Liver (tissue), 9 donors: ENCODE measurements around the gene FAM107A. TPM values are rescaled to one million over a fixed set of nuclear protein-coding genes. Genes with fewer than 3 reads are reported as not detected.
A peak's percentile ranks its signal among the peaks of the same experiment; 100 is the strongest.

ENCODE experiments used
- DNase-seq: peaks from one replicate; pipeline ENCODE4 v3.0.0-alpha.2; 2017; ENCODE audit warnings: low spot score
- H3K27ac ChIP-seq, 2 donors: one replicate each; pipeline ENCODE4 v1.7.0; 2013; ENCODE audit warnings: inconsistent platforms in 2 of 2, low read length in 2 of 2, control low read depth in 1 of 2, low read depth in 1 of 2, mild to moderate bottlenecking in 1 of 2
- H3K27me3 ChIP-seq, 4 donors: one replicate each; pipeline versions ENCODE4 v1.6.1 to v1.7.0; 2013; ENCODE audit warnings: low read length in 3 of 4, inconsistent platforms in 1 of 4, mild to moderate bottlenecking in 1 of 4, moderate library complexity in 1 of 4; ENCODE audit not compliant: control insufficient read depth in 4 of 4, insufficient read depth in 4 of 4
- H3K36me3 ChIP-seq, 4 donors: one replicate each; pipeline versions ENCODE4 v1.6.1 to v1.7.0; 2013; ENCODE audit warnings: low read length in 3 of 4, mild to moderate bottlenecking in 3 of 4, low read depth in 1 of 4, moderate library complexity in 1 of 4; ENCODE audit not compliant: control insufficient read depth in 4 of 4, insufficient read depth in 3 of 4
- H3K4me1 ChIP-seq, 4 donors: one replicate each; pipeline versions ENCODE4 v1.6.1 to v1.7.0; 2013; ENCODE audit warnings: low read length in 3 of 4, mild to moderate bottlenecking in 3 of 4, moderate library complexity in 1 of 4; ENCODE audit not compliant: control insufficient read depth in 4 of 4, insufficient read depth in 4 of 4
- H3K4me3 ChIP-seq, 3 donors: one replicate each; pipeline versions ENCODE4 v1.6.1 to v1.7.0; 2013; ENCODE audit warnings: low read length in 3 of 3, control low read depth in 1 of 3, low read depth in 1 of 3, mild to moderate bottlenecking in 1 of 3
- H3K9ac ChIP-seq, 2 donors: one replicate each; pipeline ENCODE4 v1.7.0; 2013; ENCODE audit warnings: low read length in 2 of 2, mild to moderate bottlenecking in 2 of 2, moderate library complexity in 2 of 2, control low read depth in 1 of 2, low read depth in 1 of 2
- H3K9me3 ChIP-seq, 4 donors: one replicate each; pipeline versions ENCODE4 v1.6.1 to v1.7.0; 2013; ENCODE audit warnings: low read length in 3 of 4; ENCODE audit not compliant: control insufficient read depth in 4 of 4
- EGR1 ChIP-seq, 2 donors: IDR thresholded peaks; 2 replicates each; pipeline ENCODE4 v1.6.1; 2016 to 2018; ENCODE audit warnings: antibody characterized with exemption in 2 of 2, low read depth in 2 of 2
- FOXA1 ChIP-seq: IDR thresholded peaks from 2 replicates; pipeline ENCODE4 v1.6.1; 2016; ENCODE audit warnings: antibody characterized with exemption
- FOXA2 ChIP-seq: IDR thresholded peaks from 2 replicates; pipeline ENCODE4 v1.6.1; 2016; ENCODE audit warnings: antibody characterized with exemption
- HNF4A ChIP-seq, 2 donors: conservative IDR thresholded peaks; 2 replicates each; pipeline ENCODE4 v1.6.1; 2016; ENCODE audit warnings: antibody characterized with exemption in 2 of 2, mild to moderate bottlenecking in 2 of 2
- HNF4G ChIP-seq: IDR thresholded peaks from 2 replicates; pipeline ENCODE4 v1.6.1; 2016; ENCODE audit warnings: antibody characterized with exemption
- RAD21 ChIP-seq, 2 donors: IDR thresholded peaks; 2 replicates each; pipeline ENCODE4 v1.6.1; 2016; ENCODE audit warnings: antibody characterized with exemption in 2 of 2, mild to moderate bottlenecking in 2 of 2
- RXRA ChIP-seq, 2 donors: IDR thresholded peaks; 2 replicates each; pipeline ENCODE4 v1.6.1; 2017 to 2018; ENCODE audit warnings: antibody characterized with exemption in 2 of 2, mild to moderate bottlenecking in 1 of 2
- SP1 ChIP-seq: IDR thresholded peaks from 2 replicates; pipeline ENCODE4 v1.6.1; 2018; ENCODE audit warnings: antibody characterized with exemption, mild to moderate bottlenecking
- YY1 ChIP-seq: IDR thresholded peaks from 2 replicates; pipeline ENCODE4 v1.6.1; 2016; ENCODE audit warnings: antibody characterized with exemption, mild to moderate bottlenecking
- WGBS: extraction: QIAGEN DNeasy Blood & Tissue Kit; methylation state at CpG from one replicate; pipeline ENCODE4 v1.1.7; 2013; 5-methylcytosine and 5-hydroxymethylcytosine counted together
- polyA plus RNA-seq, 2 donors: library from polyadenylated mRNA; stranded (reverse) in 1 of 2; unstranded in 1 of 2; fragments of 200-250 nt in 1 of 2; fragments of >200 nt in 1 of 2; fragmentation: Nextera tagmentation in 1 of 2; extraction: Ambion mirVana in 1 of 2; gene quantifications; one replicate each; pipeline versions ENCODE4 v1.2.1 to v1.2.3, GENCODE V29; 2013 to 2015
- total RNA-seq, 2 donors: library from RNA; depleted of rRNA; stranded (reverse); fragments of >200 nt; gene quantifications; one replicate each; pipeline ENCODE4 v1.2.3, GENCODE V29; 2014
- TF ChIP-seq, protein P1 (sequence below): IDR thresholded peaks from 2 replicates; pipeline ENCODE4 v1.6.1; 2016; ENCODE audit warnings: antibody characterized with exemption
- TF ChIP-seq, protein P2 (sequence below): IDR thresholded peaks from 2 replicates; pipeline ENCODE4 v1.6.1; 2016; ENCODE audit warnings: antibody characterized with exemption
- TF ChIP-seq, protein P3 (sequence below): IDR thresholded peaks from 2 replicates; pipeline ENCODE4 v1.6.1; 2016; ENCODE audit warnings: antibody characterized with exemption, mild to moderate bottlenecking
- donor health status: healthy.
- donor health status: healthy.
- donor health status: healthy.
- donor health status: healthy.
- donor health status: healthy.

Gene FAM107A
- total and polyA plus RNA-seq, 4 donors = 0.05 to 4.7 (median 1.4) TPM

DNA sequence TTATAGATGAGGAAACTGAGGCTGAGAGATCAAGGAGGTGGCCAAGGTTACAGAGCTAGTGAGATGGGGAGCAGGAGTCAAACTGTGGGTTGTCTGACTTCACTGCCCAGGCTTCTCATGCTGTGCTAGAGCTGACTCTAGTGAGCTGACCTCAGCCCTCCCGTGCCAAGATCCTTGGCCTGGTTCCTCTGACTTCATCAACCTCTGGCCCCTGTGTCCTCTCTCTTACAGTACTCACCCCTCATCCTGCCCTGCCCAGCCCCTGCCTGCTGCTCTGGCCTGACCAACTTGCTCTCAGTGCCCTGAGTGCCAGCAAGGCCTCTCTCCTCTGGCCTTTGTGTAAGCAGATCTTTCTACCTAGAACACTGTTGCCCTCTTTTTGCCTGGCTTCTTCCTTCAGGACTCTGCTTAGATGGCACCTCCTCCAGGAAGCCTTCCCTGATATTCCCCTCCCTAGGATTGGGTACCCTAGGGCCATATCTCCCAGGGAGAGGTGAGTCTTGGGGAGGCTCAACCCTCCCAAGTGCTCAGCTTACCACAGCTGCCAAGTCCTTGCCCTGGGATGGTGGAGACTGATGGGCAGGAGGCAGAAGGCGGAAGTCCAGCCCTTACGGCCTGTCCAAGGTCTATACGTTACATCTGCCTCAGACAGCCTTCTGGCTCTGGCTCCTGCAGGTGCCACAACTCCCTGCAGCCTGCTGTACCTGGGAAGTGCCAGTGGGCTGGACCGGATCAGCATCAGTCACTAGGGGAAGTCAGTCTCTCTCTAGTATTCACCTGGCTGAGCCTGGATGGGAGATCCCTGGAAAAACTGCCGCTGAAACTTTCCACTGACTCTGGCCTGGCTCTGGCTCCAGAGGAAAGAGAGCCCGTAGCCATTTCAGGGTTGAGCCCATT is 36.3 kb upstream of the FAM107A start:
- Histone ChIP-seq H3K9me3 (no peaks in the 10 kb centered on the region), H3K27ac (no peak overlapping the region), H3K4me3 (no peak overlapping the region), H3K27me3 (no peaks in the 10 kb centered on the region), H3K36me3 (no peaks in the 10 kb centered on the region), H3K9ac (no peak overlapping the region), H3K4me1 (peaks cover 0 to 7% (median 0%) of the 10 kb centered on the region in 4 donors)
- no peak for DNase-seq
- 74% methylated on average over 7 of the region's 7 CpGs for WGBS
- TF ChIP-seq RXRA (IDR thresholded peaks at IDR 0.05) (peak in 1 of 2 donors; percentile 9), HNF4A (conservative IDR thresholded peaks at IDR 0.05) (peak in 1 of 2 donors; percentile 64), FOXA1 (no peak), EGR1 (IDR thresholded peaks at IDR 0.05; ENCODE audit: low read depth in 2 of 2) (no peak)

DNA sequence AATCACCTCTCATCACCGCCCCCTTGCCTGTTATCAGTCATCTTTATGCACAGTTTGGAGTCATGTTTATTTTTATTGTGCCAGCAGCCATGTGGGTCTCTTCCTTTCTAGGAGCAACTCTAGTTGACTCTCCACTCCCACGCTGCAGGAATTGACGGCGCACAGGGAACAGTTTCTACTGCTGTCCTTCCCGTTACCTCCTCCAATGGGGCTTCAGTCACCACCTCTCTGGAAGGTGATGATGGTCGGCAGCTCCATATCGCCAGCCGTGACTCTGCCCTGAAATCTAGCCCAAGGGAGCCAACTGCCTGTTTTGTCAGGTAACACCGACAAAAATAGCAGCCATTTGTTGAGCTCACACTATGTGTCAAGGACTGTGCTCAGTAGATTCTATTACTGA is 35.6 kb upstream of the FAM107A start:
- Histone ChIP-seq H3K36me3 (no peaks in the 10 kb centered on the region), H3K27me3 (no peaks in the 10 kb centered on the region), H3K4me1 (peaks cover 0 to 7% (median 0%) of the 10 kb centered on the region in 4 donors), H3K9me3 (no peaks in the 10 kb centered on the region), H3K27ac (no peak overlapping the region), H3K9ac (no peak overlapping the region), H3K4me3 (no peak overlapping the region)
- 93% methylated on average over 9 of the region's 9 CpGs for WGBS
- DNase-seq = no peak
- no peak for TF ChIP-seq RAD21 (IDR thresholded peaks at IDR 0.05)
- TF ChIP-seq YY1 = no peak
- TF ChIP-seq HNF4A (conservative IDR thresholded peaks at IDR 0.05) = no peak
- no peak for TF ChIP-seq FOXA2
- TF ChIP-seq HNF4G = no peak
- TF ChIP-seq, protein P1, sequence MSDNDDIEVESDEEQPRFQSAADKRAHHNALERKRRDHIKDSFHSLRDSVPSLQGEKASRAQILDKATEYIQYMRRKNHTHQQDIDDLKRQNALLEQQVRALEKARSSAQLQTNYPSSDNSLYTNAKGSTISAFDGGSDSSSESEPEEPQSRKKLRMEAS = no peak
- TF ChIP-seq, protein P2, sequence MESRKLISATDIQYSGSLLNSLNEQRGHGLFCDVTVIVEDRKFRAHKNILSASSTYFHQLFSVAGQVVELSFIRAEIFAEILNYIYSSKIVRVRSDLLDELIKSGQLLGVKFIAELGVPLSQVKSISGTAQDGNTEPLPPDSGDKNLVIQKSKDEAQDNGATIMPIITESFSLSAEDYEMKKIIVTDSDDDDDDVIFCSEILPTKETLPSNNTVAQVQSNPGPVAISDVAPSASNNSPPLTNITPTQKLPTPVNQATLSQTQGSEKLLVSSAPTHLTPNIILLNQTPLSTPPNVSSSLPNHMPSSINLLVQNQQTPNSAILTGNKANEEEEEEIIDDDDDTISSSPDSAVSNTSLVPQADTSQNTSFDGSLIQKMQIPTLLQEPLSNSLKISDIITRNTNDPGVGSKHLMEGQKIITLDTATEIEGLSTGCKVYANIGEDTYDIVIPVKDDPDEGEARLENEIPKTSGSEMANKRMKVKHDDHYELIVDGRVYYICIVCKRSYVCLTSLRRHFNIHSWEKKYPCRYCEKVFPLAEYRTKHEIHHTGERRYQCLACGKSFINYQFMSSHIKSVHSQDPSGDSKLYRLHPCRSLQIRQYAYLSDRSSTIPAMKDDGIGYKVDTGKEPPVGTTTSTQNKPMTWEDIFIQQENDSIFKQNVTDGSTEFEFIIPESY = no peak
- TF ChIP-seq, protein P3, sequence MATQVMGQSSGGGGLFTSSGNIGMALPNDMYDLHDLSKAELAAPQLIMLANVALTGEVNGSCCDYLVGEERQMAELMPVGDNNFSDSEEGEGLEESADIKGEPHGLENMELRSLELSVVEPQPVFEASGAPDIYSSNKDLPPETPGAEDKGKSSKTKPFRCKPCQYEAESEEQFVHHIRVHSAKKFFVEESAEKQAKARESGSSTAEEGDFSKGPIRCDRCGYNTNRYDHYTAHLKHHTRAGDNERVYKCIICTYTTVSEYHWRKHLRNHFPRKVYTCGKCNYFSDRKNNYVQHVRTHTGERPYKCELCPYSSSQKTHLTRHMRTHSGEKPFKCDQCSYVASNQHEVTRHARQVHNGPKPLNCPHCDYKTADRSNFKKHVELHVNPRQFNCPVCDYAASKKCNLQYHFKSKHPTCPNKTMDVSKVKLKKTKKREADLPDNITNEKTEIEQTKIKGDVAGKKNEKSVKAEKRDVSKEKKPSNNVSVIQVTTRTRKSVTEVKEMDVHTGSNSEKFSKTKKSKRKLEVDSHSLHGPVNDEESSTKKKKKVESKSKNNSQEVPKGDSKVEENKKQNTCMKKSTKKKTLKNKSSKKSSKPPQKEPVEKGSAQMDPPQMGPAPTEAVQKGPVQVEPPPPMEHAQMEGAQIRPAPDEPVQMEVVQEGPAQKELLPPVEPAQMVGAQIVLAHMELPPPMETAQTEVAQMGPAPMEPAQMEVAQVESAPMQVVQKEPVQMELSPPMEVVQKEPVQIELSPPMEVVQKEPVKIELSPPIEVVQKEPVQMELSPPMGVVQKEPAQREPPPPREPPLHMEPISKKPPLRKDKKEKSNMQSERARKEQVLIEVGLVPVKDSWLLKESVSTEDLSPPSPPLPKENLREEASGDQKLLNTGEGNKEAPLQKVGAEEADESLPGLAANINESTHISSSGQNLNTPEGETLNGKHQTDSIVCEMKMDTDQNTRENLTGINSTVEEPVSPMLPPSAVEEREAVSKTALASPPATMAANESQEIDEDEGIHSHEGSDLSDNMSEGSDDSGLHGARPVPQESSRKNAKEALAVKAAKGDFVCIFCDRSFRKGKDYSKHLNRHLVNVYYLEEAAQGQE = no peak
- TF ChIP-seq RXRA (IDR thresholded peaks at IDR 0.05) = no peak
- no peak for TF ChIP-seq SP1
- no peak for TF ChIP-seq FOXA1
